ENCODE measurements around the gene GATM.

The GATM gene

GRCh38 chr15:45378149-45378912 lies at the start of gene GATM:
GATM (minus strand) TSS chr15:45378544; CDS start chr15:45378453, 91 bp downstream.
- Histone ChIP-seq H3K27me3 (replicated peaks; ENCODE audit: control insufficient read depth, insufficient read depth, low read length) (peaks cover 60% of the 10 kb centered on the region), H3K36me3 (ENCODE audit: control insufficient read depth, insufficient read depth, low read length, severe bottlenecking) (no peaks in the 10 kb centered on the region), H3K4me3 (ENCODE audit: low read length) (peak within 1 kb of the TSS; percentile 78), H3K9me3 (ENCODE audit: control insufficient read depth, low read length) (no peaks in the 10 kb centered on the region), H3K4me1 (ENCODE audit: control insufficient read depth, insufficient read depth, low read length) (peaks cover 15% of the 10 kb centered on the region), H3K9ac (ENCODE audit: low read length) (peak within 1 kb of the TSS; percentile 60)
- DNase-seq (ENCODE audit: low read depth): peak; percentile 91

GRCh38 chr15:45427085-45427484 lies 48.7 kb upstream of the GATM start:
- Histone ChIP-seq H3K36me3 (ENCODE audit: control insufficient read depth, insufficient read depth, low read length, severe bottlenecking) (peaks cover 6% of the 10 kb centered on the region), H3K9me3 (ENCODE audit: control insufficient read depth, low read length) (no peaks in the 10 kb centered on the region)

GRCh38 chr15:45425135-45425534 lies 46.8 kb upstream of the GATM start:
- peaks cover 24% of the 10 kb centered on the region for H3K36me3 ChIP-seq (ENCODE audit: control insufficient read depth, insufficient read depth, low read length, severe bottlenecking)
- H3K27me3 ChIP-seq (replicated peaks; ENCODE audit: control insufficient read depth, insufficient read depth, low read length): no peaks in the 10 kb centered on the region
- no peak overlapping the region for H3K4me3 ChIP-seq (ENCODE audit: low read length)
- DNase-seq (ENCODE audit: low read depth): peak; percentile 27
- H3K4me1 ChIP-seq (ENCODE audit: control insufficient read depth, insufficient read depth, low read length): no peaks in the 10 kb centered on the region
- H3K9ac ChIP-seq (ENCODE audit: low read length): no peak overlapping the region
- no peaks in the 10 kb centered on the region for H3K9me3 ChIP-seq (ENCODE audit: control insufficient read depth, low read length)

More at GRCh38 chr15:45427085-45427484, 48.7 kb upstream of the GATM start:
- no peaks in the 10 kb centered on the region for H3K4me1 ChIP-seq (ENCODE audit: control insufficient read depth, insufficient read depth, low read length)
- no peak overlapping the region for H3K4me3 ChIP-seq (ENCODE audit: low read length)
- no peak for DNase-seq (ENCODE audit: low read depth)
- no peaks in the 10 kb centered on the region for H3K27me3 ChIP-seq (replicated peaks; ENCODE audit: control insufficient read depth, insufficient read depth, low read length)
- no peak overlapping the region for H3K9ac ChIP-seq (ENCODE audit: low read length)

GRCh38 chr15:45424429-45424828 lies 46.1 kb upstream of the GATM start:
- no peak overlapping the region for H3K9ac ChIP-seq (ENCODE audit: low read length)
- no peaks in the 10 kb centered on the region for H3K9me3 ChIP-seq (ENCODE audit: control insufficient read depth, low read length)
- peaks cover 31% of the 10 kb centered on the region for H3K36me3 ChIP-seq (ENCODE audit: control insufficient read depth, insufficient read depth, low read length, severe bottlenecking)
- no peaks in the 10 kb centered on the region for H3K4me1 ChIP-seq (ENCODE audit: control insufficient read depth, insufficient read depth, low read length)
- no peak for DNase-seq (ENCODE audit: low read depth)
- no peak overlapping the region for H3K4me3 ChIP-seq (ENCODE audit: low read length)
- no peaks in the 10 kb centered on the region for H3K27me3 ChIP-seq (replicated peaks; ENCODE audit: control insufficient read depth, insufficient read depth, low read length)

- Histone ChIP-seq H3K36me3 (ENCODE audit: control insufficient read depth, insufficient read depth, low read length, severe bottlenecking) (peaks cover 94% of the 10 kb centered on the region), H3K27me3 (replicated peaks; ENCODE audit: control insufficient read depth, insufficient read depth, low read length) (no peaks in the 10 kb centered on the region), H3K4me3 (ENCODE audit: low read length) (no peak overlapping the region), H3K4me1 (ENCODE audit: control insufficient read depth, insufficient read depth, low read length) (no peaks in the 10 kb centered on the region), H3K9ac (ENCODE audit: low read length) (no peak overlapping the region), H3K9me3 (ENCODE audit: control insufficient read depth, low read length) (no peaks in the 10 kb centered on the region)
- DNase-seq (ENCODE audit: low read depth): no peak
Observed at GRCh38 chr15:45417303-45417950, 39.1 kb upstream of the GATM start.

GRCh38 chr15:45414215-45414885 lies 36.0 kb upstream of the GATM start:
- Histone ChIP-seq H3K27me3 (replicated peaks; ENCODE audit: control insufficient read depth, insufficient read depth, low read length) (no peaks in the 10 kb centered on the region), H3K9me3 (ENCODE audit: control insufficient read depth, low read length) (no peaks in the 10 kb centered on the region), H3K4me1 (ENCODE audit: control insufficient read depth, insufficient read depth, low read length) (no peaks in the 10 kb centered on the region), H3K4me3 (ENCODE audit: low read length) (no peak overlapping the region), H3K9ac (ENCODE audit: low read length) (peak overlapping the region; percentile 49), H3K36me3 (ENCODE audit: control insufficient read depth, insufficient read depth, low read length, severe bottlenecking) (peaks cover 93% of the 10 kb centered on the region)
- DNase-seq (ENCODE audit: low read depth): no peak

GRCh38 chr15:45409596-45409995 lies 31.3 kb upstream of the GATM start:
- H3K4me3 ChIP-seq (ENCODE audit: low read length): no peak overlapping the region
- H3K9me3 ChIP-seq (ENCODE audit: control insufficient read depth, low read length): no peaks in the 10 kb centered on the region
- H3K4me1 ChIP-seq (ENCODE audit: control insufficient read depth, insufficient read depth, low read length): peaks cover 5% of the 10 kb centered on the region
- no peaks in the 10 kb centered on the region for H3K27me3 ChIP-seq (replicated peaks; ENCODE audit: control insufficient read depth, insufficient read depth, low read length)
- H3K9ac ChIP-seq (ENCODE audit: low read length): no peak overlapping the region
- peaks cover 86% of the 10 kb centered on the region for H3K36me3 ChIP-seq (ENCODE audit: control insufficient read depth, insufficient read depth, low read length, severe bottlenecking)
- no peak for DNase-seq (ENCODE audit: low read depth)

GRCh38 chr15:45407786-45408185 lies 29.4 kb upstream of the GATM start:
- peaks cover 15% of the 10 kb centered on the region for H3K4me1 ChIP-seq (ENCODE audit: control insufficient read depth, insufficient read depth, low read length)
- H3K4me3 ChIP-seq (ENCODE audit: low read length): no peak overlapping the region
- peaks cover 69% of the 10 kb centered on the region for H3K36me3 ChIP-seq (ENCODE audit: control insufficient read depth, insufficient read depth, low read length, severe bottlenecking)
- H3K9ac ChIP-seq (ENCODE audit: low read length): no peak overlapping the region
- no peaks in the 10 kb centered on the region for H3K27me3 ChIP-seq (replicated peaks; ENCODE audit: control insufficient read depth, insufficient read depth, low read length)
- no peak for DNase-seq (ENCODE audit: low read depth)
- H3K9me3 ChIP-seq (ENCODE audit: control insufficient read depth, low read length): no peaks in the 10 kb centered on the region

- Histone ChIP-seq H3K9me3 (ENCODE audit: control insufficient read depth, low read length) (no peaks in the 10 kb centered on the region), H3K9ac (ENCODE audit: low read length) (peak overlapping the region; percentile 96), H3K27me3 (replicated peaks; ENCODE audit: control insufficient read depth, insufficient read depth, low read length) (no peaks in the 10 kb centered on the region), H3K4me3 (ENCODE audit: low read length) (peak overlapping the region; percentile 89), H3K4me1 (ENCODE audit: control insufficient read depth, insufficient read depth, low read length) (peaks cover 21% of the 10 kb centered on the region), H3K36me3 (ENCODE audit: control insufficient read depth, insufficient read depth, low read length, severe bottlenecking) (peaks cover 31% of the 10 kb centered on the region)
- peak; percentile 65 for DNase-seq (ENCODE audit: low read depth)
Observed at GRCh38 chr15:45402955-45403877, 24.9 kb upstream of the GATM start.

GRCh38 chr15:45402162-45402954 lies 24.0 kb upstream of the GATM start:
- no peaks in the 10 kb centered on the region for H3K27me3 ChIP-seq (replicated peaks; ENCODE audit: control insufficient read depth, insufficient read depth, low read length)

More at GRCh38 chr15:45402162-45402954, 24.0 kb upstream of the GATM start:
- Histone ChIP-seq H3K36me3 (ENCODE audit: control insufficient read depth, insufficient read depth, low read length, severe bottlenecking) (peaks cover 23% of the 10 kb centered on the region), H3K4me1 (ENCODE audit: control insufficient read depth, insufficient read depth, low read length) (peaks cover 21% of the 10 kb centered on the region), H3K9me3 (ENCODE audit: control insufficient read depth, low read length) (no peaks in the 10 kb centered on the region), H3K9ac (ENCODE audit: low read length) (peak overlapping the region; percentile 96), H3K4me3 (ENCODE audit: low read length) (peak overlapping the region; percentile 89)
- peak; percentile 100 for DNase-seq (ENCODE audit: low read depth)

All from adipocyte (in vitro differentiated cells).